GM12865 (cell line): ENCODE results near the gene GRHL1.

Source experiments
- DNase-seq: peaks from one replicate; pipeline ENCODE4 v3.0.0; 2010; ENCODE audit warnings: low read depth
- H3K4me3 ChIP-seq: 2 replicates; pipeline ENCODE4 v1.5.1; 2011; ENCODE audit warnings: mild to moderate bottlenecking, low read depth, low read length, control low read depth
- CTCF ChIP-seq: IDR thresholded peaks from 2 replicates; pipeline ENCODE4 v1.5.1; 2011; ENCODE audit warnings: low read length, control low read depth, low read depth, inconsistent platforms; ENCODE audit not compliant: insufficient read depth; ENCODE audit errors: missing control alignments

GRHL1 gene

DNA sequence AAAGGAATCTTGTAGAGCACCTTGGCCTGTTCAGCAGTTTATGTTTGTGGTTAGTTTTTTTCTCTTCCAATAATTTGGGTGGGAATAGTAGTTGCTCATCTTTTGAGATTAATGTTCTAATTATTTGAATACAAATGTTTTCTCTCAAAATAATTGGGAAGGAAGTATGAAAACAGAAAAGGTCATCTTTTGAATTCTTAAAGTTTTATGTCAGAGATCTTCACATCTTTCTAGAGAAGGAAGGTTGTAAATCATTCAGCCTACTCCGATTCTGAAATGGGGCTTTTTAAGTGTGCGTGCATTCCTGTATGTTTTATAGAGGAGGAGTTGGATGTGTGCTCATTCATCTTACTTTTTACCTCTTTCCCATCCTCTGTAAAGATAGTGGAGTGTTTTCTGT is 29.0 kb downstream of the GRHL1 start:
- DNase-seq: no peak
- no peak for TF ChIP-seq CTCF
- H3K4me3 ChIP-seq: no peak overlapping the region

DNA sequence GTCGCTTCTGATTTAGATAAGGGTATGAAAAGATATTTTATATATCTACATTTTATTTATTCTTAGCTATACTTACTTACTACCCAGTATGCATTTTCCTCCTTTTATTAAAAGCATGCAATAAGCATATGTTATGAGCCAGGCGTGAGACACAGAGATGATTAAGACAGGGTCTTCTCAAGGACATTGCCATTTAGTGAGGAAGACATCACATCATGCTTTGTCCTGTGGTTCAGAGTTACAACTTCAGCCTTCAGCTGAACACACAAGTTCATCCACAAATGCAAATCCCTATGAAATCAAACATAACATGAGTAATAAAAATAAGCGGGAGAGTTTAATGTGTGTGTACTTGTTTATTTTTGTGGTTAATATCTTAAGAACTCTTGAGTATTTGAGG is 30.2 kb downstream of the GRHL1 start:
- no peak for TF ChIP-seq CTCF
- no peak for DNase-seq
- no peak overlapping the region for H3K4me3 ChIP-seq

GRCh38 chr2:9982248-9982647 is 30.8 kb downstream of the GRHL1 start:
- H3K4me3 ChIP-seq: no peak overlapping the region
- no peak for TF ChIP-seq CTCF
- no peak for DNase-seq

DNA sequence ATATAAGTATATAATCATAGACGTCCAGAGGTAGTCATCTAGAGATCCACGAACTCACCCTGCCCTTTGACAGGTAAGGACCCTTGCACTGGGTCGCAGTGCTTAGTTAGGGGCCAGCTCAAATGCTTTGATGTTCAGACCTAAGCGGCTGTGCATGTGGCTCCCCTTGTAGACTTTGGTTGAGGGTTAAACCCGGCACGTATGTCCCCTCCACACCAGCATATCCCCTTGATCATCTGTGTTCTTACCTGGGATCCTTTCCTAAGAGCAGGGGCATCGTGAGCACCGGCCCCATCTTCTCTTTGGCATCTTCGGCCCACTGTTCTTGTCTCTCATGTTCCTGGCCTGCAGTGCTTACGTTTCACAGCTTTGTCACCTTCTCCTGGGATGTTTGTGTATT is 31.4 kb downstream of the GRHL1 start:
- H3K4me3 ChIP-seq: no peak overlapping the region
- no peak for TF ChIP-seq CTCF
- DNase-seq: no peak

- no peak for DNase-seq
- no peak for TF ChIP-seq CTCF
- H3K4me3 ChIP-seq: no peak overlapping the region
Measured at GRCh38 chr2:9983401-9984216, 32.1 kb downstream of the GRHL1 start.

GRCh38 chr2:9984217-9984739 is 32.8 kb downstream of the GRHL1 start:
- TF ChIP-seq CTCF: peak; percentile 53
- no peak overlapping the region for H3K4me3 ChIP-seq
- DNase-seq: peak; percentile 59
